HepG2 (cell line): ENCODE results near the gene COA3. TPM values are rescaled to one million over a fixed set of nuclear protein-coding genes. Genes with fewer than 3 reads are reported as not detected.

Source experiments
- ATAC-seq: fragments of 200-7000 bp; cut with Tn5 transposase; 3 replicates; pipeline ENCODE4 v1.9.1; 2020; ENCODE audit warnings: mild to moderate bottlenecking, moderate library complexity
- BruUV-seq: library from RNA; stranded (reverse); fragments of 400-500 nt; replicated peaks from 2 replicates; lab custom pipeline; 2021; lab: Mats Ljungman, UMichigan
- CTCF ChIA-PET: fragments of 300-600 bp; formaldehyde crosslinking; extraction: SDS; loops from one replicate; lab custom pipeline; 2021; ENCODE audit warnings: low total read pairs, inconsistent platforms, low intra/inter-chr PET ratio; lab: Yijun Ruan, JAX
- POLR2A ChIA-PET: fragments of 350-600 bp; sonication (Branson Sonifier 250); formaldehyde crosslinking; loops from one replicate; lab custom pipeline; 2020; ENCODE audit warnings: antibody characterized with exemption, inconsistent platforms; lab: Yijun Ruan, JAX
- DNase-seq: peaks from one replicate; pipeline ENCODE4 v3.0.0-alpha.2; 2015; ENCODE audit warnings: low spot score
- FAIRE-seq: peaks from 3 replicates; lab custom pipeline; 2011; peaks lifted over from hg19 to GRCh38; lab: Jason Lieb, UNC
- H2AFZ ChIP-seq: one replicate; pipeline ENCODE4 v1.6.1; 2011; ENCODE audit warnings: low read length, inconsistent platforms
- H3K27ac ChIP-seq: fragments of 300-600 bp; 3 replicates; pipeline ENCODE4 v1.8.0; 2011; ENCODE audit warnings: mixed run types, mild to moderate bottlenecking, mixed read lengths, low read length, inconsistent platforms; ENCODE audit not compliant: insufficient read depth; ENCODE audit errors: extremely low read length
- H3K27me3 ChIP-seq, 2 experiments: fragments of 200-600 bp in 1 of 2; 2 replicates in 1 of 2; 3 replicates in 1 of 2; pipeline versions ENCODE4 v1.6.0 to v1.8.0; 2011; ENCODE audit warnings: low read length in 2 of 2, mild to moderate bottlenecking in 2 of 2, moderate library complexity in 2 of 2, inconsistent platforms in 1 of 2; ENCODE audit not compliant: insufficient read depth in 2 of 2, control insufficient read depth in 1 of 2
- H3K36me3 ChIP-seq, 2 experiments: fragments of 200-600 bp in 1 of 2; replicated peaks in 1 of 2; 2 replicates in 1 of 2; 3 replicates in 1 of 2; pipeline versions ENCODE4 v1.5.1 to v1.8.0; 2011; ENCODE audit warnings: low read length in 2 of 2, inconsistent platforms in 1 of 2; ENCODE audit not compliant: insufficient read depth in 2 of 2, control insufficient read depth in 1 of 2
- H3K4me1 ChIP-seq: 2 replicates; pipeline ENCODE4 v1.5.1; 2012; ENCODE audit warnings: low read length, inconsistent platforms; ENCODE audit not compliant: insufficient read depth
- H3K4me2 ChIP-seq: 2 replicates; pipeline ENCODE4 v1.6.0; 2011; ENCODE audit warnings: low read depth, low read length, inconsistent platforms
- H3K4me3 ChIP-seq, 3 experiments: fragments of 200-600 bp in 1 of 3; sonication (generic), shearing (Covaris generic) in 1 of 3; replicated peaks in 1 of 3; 2 replicates each; pipeline ENCODE4 v1.5.1; 2011 to 2016; ENCODE audit warnings: low read length in 3 of 3, inconsistent platforms in 2 of 3, low read depth in 2 of 3, mild to moderate bottlenecking in 2 of 3, control low read depth in 1 of 3, mixed read lengths in 1 of 3; ENCODE audit not compliant: insufficient read depth in 1 of 3
- H3K79me2 ChIP-seq: one replicate; pipeline ENCODE4 v1.6.1; 2011; ENCODE audit warnings: low read length, inconsistent platforms; ENCODE audit not compliant: insufficient read depth
- H3K9ac ChIP-seq: 2 replicates; pipeline ENCODE4 v1.6.0; 2011; ENCODE audit warnings: mild to moderate bottlenecking, low read depth, low read length, inconsistent platforms; ENCODE audit not compliant: insufficient read depth
- H3K9me3 ChIP-seq: 2 replicates; pipeline ENCODE4 v1.5.1; 2012; ENCODE audit warnings: mild to moderate bottlenecking, low read length
- H4K20me1 ChIP-seq: 2 replicates; pipeline ENCODE4 v1.6.0; 2011; ENCODE audit warnings: inconsistent platforms, mild to moderate bottlenecking, low read length, moderate library complexity; ENCODE audit not compliant: insufficient read depth
- EHMT2 ChIP-seq: fragments of 200-600 bp; sonication (generic); IDR thresholded peaks from 2 replicates; pipeline ENCODE4 v1.7.0; 2017; ENCODE audit warnings: antibody characterized with exemption, low read depth, low read length, borderline replicate concordance
- KAT7 ChIP-seq: IDR thresholded peaks from 2 replicates; pipeline ENCODE4 v1.6.1; 2018; ENCODE audit warnings: borderline replicate concordance, missing compliant biosample characterization
- MED13 ChIP-seq: sonication (generic); formaldehyde crosslinking; IDR thresholded peaks from 2 replicates; pipeline ENCODE4 v1.5.0; 2020; ENCODE audit warnings: missing genetic modification reagents
- MNT ChIP-seq: fragments of 450-650 bp; IDR thresholded peaks from 2 replicates; pipeline ENCODE4 v1.6.1; 2016
- MTF1 ChIP-seq: sonication (generic); formaldehyde crosslinking; IDR thresholded peaks from 2 replicates; pipeline ENCODE4 v1.5.0; 2020; ENCODE audit warnings: missing genetic modification reagents
- PHF21A ChIP-seq: sonication (generic); formaldehyde crosslinking; IDR thresholded peaks from 2 replicates; pipeline ENCODE4 v1.5.0; 2020; ENCODE audit warnings: mild to moderate bottlenecking, missing genetic modification reagents
- PRMT3 ChIP-seq: sonication (generic); formaldehyde crosslinking; IDR thresholded peaks from 2 replicates; pipeline ENCODE4 v1.8.1; 2022; ENCODE audit warnings: low read depth, mild to moderate bottlenecking, moderate library complexity, missing genetic modification reagents, borderline replicate concordance
- REXO4 ChIP-seq: sonication (generic); formaldehyde crosslinking; IDR thresholded peaks from 2 replicates; pipeline ENCODE4 v1.8.0; 2022; ENCODE audit warnings: missing genetic modification reagents, mild to moderate bottlenecking, borderline replicate concordance
- ZFP41 ChIP-seq: sonication (generic); formaldehyde crosslinking; IDR thresholded peaks from 2 replicates; pipeline ENCODE4 v1.4.0; 2020; ENCODE audit warnings: mild to moderate bottlenecking, missing genetic modification reagents, borderline replicate concordance
- ZNF253 ChIP-seq: sonication (generic); formaldehyde crosslinking; IDR thresholded peaks from 2 replicates; pipeline ENCODE4 v1.8.0; 2022; ENCODE audit warnings: mild to moderate bottlenecking, missing genetic modification reagents, borderline replicate concordance
- ZNF260 ChIP-seq: sonication (generic); formaldehyde crosslinking; IDR thresholded peaks from 2 replicates; pipeline ENCODE4 v1.4.0; 2020; ENCODE audit warnings: missing genetic modification reagents, low read depth, mild to moderate bottlenecking, borderline replicate concordance
- ZNF747 ChIP-seq: sonication (generic); formaldehyde crosslinking; IDR thresholded peaks from 2 replicates; pipeline ENCODE4 v1.8.1; 2023; ENCODE audit warnings: missing genetic modification reagents, mild to moderate bottlenecking, borderline replicate concordance
- whole genome bisulfite sequencing: methylation state at CpG from one replicate; pipeline ENCODE4 v1.1.6; 2017; ENCODE audit warnings: low lambda C conversion rate; 5-methylcytosine and 5-hydroxymethylcytosine counted together
- in situ Hi-C: cut with HindIII; loops from 2 replicates; pipeline ENCODE4 v1.10.0; 2017; ENCODE audit warnings: low pct_unique_long_range_greater_than_20kb; ENCODE audit not compliant: extremely low pct_ligation_motif_present
- intact Hi-C: fragments of 100-400 bp; cut with micrococcal nuclease; formaldehyde crosslinking; loops from one replicate; pipeline ENCODE4 v1.10.0; 2022; ENCODE audit not compliant: unreplicated experiment
- polyA plus RNA-seq, 8 experiments: library from polyadenylated mRNA; depleted of rRNA in 3 of 8; stranded (reverse) in 7 of 8; unstranded in 1 of 8; fragments of >200 nt; fragmentation: Illumina TruSeq in 4 of 8; extraction: Trizol in 4 of 8; gene quantifications; 2 replicates each; pipeline versions ENCODE4 v1.2.1 to v1.2.3, GENCODE V29; 2011 to 2016; ENCODE audit warnings: low read depth in 4 of 8, missing spikeins in 1 of 8, mixed read lengths in 1 of 8; ENCODE audit not compliant: insufficient read depth in 1 of 8
- total RNA-seq, 5 experiments: library from RNA; depleted of rRNA; stranded (reverse); fragments of >200 nt; fragmentation: Illumina TruSeq; extraction: Trizol; gene quantifications; 2 replicates each; pipeline ENCODE4 v1.2.3, GENCODE V29; 2016; ENCODE audit warnings: low read depth in 1 of 5
- TF ChIP-seq, protein P1 (sequence below): fragments of 450-650 bp; IDR thresholded peaks from 2 replicates; pipeline ENCODE4 v1.6.1; 2017; ENCODE audit warnings: mild to moderate bottlenecking
- TF ChIP-seq, protein P2 (sequence below): sonication (generic); formaldehyde crosslinking; conservative IDR thresholded peaks from 2 replicates; pipeline ENCODE4 v1.8.0; 2022; ENCODE audit warnings: missing genetic modification reagents
- TF ChIP-seq, protein P3 (sequence below): sonication (generic); formaldehyde crosslinking; IDR thresholded peaks from 2 replicates; pipeline ENCODE4 v1.4.0; 2020; ENCODE audit warnings: missing genetic modification reagents

Gene COA3
- total and polyA plus RNA-seq, 2 of the 13 experiments (the other 11 are each of a cell fraction or from before 2014, with no cell fraction given) = 133 to 202 TPM

- H3K27ac ChIP-seq = peak overlapping the region; percentile 88
- H3K9ac ChIP-seq = peak overlapping the region; percentile 94
- ATAC-seq (peak; percentile 55), FAIRE-seq (peak; percentile 77), DNase-seq (peak; percentile 74)
- no peaks in the 10 kb centered on the region for H4K20me1 ChIP-seq
- in situ Hi-C loops = no loop called here
- H2AFZ ChIP-seq = no peak overlapping the region
- peak overlapping the region; percentile 88 to 94 (median 94) for H3K4me3 ChIP-seq
- no peaks in the 10 kb centered on the region; a peak in 2 of 5 replicates for H3K27me3 ChIP-seq
- WGBS = 19% methylated on average over 10 of the region's 10 CpGs
- POLR2A ChIA-PET = interaction anchor here (0.5 to 12.5 kb wide), 32 partner anchors 8 to 518 kb away, joined by 3 to 278 read pairs (median 5); partner anchors contain the start of genes BECN1, EZH1, PLEKHH3 and PSME3
- CTCF ChIA-PET = no interaction called here
- H3K79me2 ChIP-seq = peaks cover 19% of the 10 kb centered on the region
- intact Hi-C loops = loop anchor here (2.0 kb wide), 2 partner anchors 17 to 27 kb away; partner anchors contain the start of genes BECN1 and WNK4
- BruUV-seq = TSS peak; percentile 87
- no peaks in the 10 kb centered on the region for H3K9me3 ChIP-seq
- peaks cover 51% of the 10 kb centered on the region for H3K4me1 ChIP-seq
- peaks cover 0 to 2% of the 10 kb centered on the region in 2 experiments; a peak in 3 of 5 replicates for H3K36me3 ChIP-seq
- peak overlapping the region; percentile 100 for H3K4me2 ChIP-seq
- no peak for TF ChIP-seq ZFP41
- TF ChIP-seq PHF21A (CRISPR knock-in tag) = no peak
- TF ChIP-seq ZNF747 (CRISPR knock-in tag) = 0 out of 2 replicates have a peak, but pooled peaks have one; percentile 58
- TF ChIP-seq EHMT2 = no peak
- no peak for TF ChIP-seq MTF1 (CRISPR knock-in tag)
- peak; percentile 81; the same call in 1 of the 2 replicates for TF ChIP-seq ZNF253 (CRISPR knock-in tag)
- TF ChIP-seq PRMT3 (CRISPR knock-in tag) = no peak
- TF ChIP-seq, protein P1, sequence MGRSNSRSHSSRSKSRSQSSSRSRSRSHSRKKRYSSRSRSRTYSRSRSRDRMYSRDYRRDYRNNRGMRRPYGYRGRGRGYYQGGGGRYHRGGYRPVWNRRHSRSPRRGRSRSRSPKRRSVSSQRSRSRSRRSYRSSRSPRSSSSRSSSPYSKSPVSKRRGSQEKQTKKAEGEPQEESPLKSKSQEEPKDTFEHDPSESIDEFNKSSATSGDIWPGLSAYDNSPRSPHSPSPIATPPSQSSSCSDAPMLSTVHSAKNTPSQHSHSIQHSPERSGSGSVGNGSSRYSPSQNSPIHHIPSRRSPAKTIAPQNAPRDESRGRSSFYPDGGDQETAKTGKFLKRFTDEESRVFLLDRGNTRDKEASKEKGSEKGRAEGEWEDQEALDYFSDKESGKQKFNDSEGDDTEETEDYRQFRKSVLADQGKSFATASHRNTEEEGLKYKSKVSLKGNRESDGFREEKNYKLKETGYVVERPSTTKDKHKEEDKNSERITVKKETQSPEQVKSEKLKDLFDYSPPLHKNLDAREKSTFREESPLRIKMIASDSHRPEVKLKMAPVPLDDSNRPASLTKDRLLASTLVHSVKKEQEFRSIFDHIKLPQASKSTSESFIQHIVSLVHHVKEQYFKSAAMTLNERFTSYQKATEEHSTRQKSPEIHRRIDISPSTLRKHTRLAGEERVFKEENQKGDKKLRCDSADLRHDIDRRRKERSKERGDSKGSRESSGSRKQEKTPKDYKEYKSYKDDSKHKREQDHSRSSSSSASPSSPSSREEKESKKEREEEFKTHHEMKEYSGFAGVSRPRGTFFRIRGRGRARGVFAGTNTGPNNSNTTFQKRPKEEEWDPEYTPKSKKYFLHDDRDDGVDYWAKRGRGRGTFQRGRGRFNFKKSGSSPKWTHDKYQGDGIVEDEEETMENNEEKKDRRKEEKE = no peak
- no peak for TF ChIP-seq REXO4 (CRISPR knock-in tag)
- no peak; the same call in 1 of the 2 replicates for TF ChIP-seq KAT7 (CRISPR knock-in tag)
- no peak for TF ChIP-seq MED13
- TF ChIP-seq, protein P2, sequence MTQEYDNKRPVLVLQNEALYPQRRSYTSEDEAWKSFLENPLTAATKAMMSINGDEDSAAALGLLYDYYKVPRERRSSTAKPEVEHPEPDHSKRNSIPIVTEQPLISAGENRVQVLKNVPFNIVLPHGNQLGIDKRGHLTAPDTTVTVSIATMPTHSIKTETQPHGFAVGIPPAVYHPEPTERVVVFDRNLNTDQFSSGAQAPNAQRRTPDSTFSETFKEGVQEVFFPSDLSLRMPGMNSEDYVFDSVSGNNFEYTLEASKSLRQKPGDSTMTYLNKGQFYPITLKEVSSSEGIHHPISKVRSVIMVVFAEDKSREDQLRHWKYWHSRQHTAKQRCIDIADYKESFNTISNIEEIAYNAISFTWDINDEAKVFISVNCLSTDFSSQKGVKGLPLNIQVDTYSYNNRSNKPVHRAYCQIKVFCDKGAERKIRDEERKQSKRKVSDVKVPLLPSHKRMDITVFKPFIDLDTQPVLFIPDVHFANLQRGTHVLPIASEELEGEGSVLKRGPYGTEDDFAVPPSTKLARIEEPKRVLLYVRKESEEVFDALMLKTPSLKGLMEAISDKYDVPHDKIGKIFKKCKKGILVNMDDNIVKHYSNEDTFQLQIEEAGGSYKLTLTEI (CRISPR knock-in tag) = no peak
- TF ChIP-seq, protein P3, sequence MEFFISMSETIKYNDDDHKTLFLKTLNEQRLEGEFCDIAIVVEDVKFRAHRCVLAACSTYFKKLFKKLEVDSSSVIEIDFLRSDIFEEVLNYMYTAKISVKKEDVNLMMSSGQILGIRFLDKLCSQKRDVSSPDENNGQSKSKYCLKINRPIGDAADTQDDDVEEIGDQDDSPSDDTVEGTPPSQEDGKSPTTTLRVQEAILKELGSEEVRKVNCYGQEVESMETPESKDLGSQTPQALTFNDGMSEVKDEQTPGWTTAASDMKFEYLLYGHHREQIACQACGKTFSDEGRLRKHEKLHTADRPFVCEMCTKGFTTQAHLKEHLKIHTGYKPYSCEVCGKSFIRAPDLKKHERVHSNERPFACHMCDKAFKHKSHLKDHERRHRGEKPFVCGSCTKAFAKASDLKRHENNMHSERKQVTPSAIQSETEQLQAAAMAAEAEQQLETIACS (CRISPR knock-in tag) = no peak
- TF ChIP-seq ZNF260 (CRISPR knock-in tag) = no peak
- TF ChIP-seq MNT = no peak
Measured at GRCh38 chr17:42797067-42798007, 1.2 kb downstream of the COA3 start.
